Endothelial cell of umbilical vein (primary cell): ENCODE results near the gene HSPG2.

Experiments
- EZH2 ChIP-seq: IDR thresholded peaks from 2 replicates; pipeline ENCODE4 v1.6.1; 2012; ENCODE audit warnings: borderline replicate concordance, low read depth, mild to moderate bottlenecking, moderate library complexity, low read length, inconsistent platforms; ENCODE audit not compliant: severe bottlenecking
- GATA2 ChIP-seq: IDR thresholded peaks from 2 replicates; pipeline ENCODE4 v1.7.0; 2011; ENCODE audit warnings: low read depth, mild to moderate bottlenecking, moderate library complexity, mixed read lengths, low read length; ENCODE audit not compliant: insufficient read length, insufficient read depth
- POLR2A ChIP-seq: IDR thresholded peaks from 2 replicates; pipeline ENCODE4 v1.6.1; 2012; ENCODE audit warnings: low read depth, mild to moderate bottlenecking, control low read depth, low read length
- POLR2AphosphoS5 ChIP-seq: IDR thresholded peaks from 2 replicates; pipeline ENCODE4 v1.6.1; 2012; ENCODE audit warnings: low read depth, mild to moderate bottlenecking, control low read depth, low read length, moderate library complexity; ENCODE audit not compliant: insufficient read depth
- TF ChIP-seq, protein P1 (sequence below), 2 donors: IDR thresholded peaks; 1 replicate in 1 of 2; 2 replicates in 1 of 2; pipeline ENCODE4 v1.5.1; 2011; ENCODE audit warnings: low read length in 2 of 2, mild to moderate bottlenecking in 2 of 2, moderate library complexity in 2 of 2, control low read depth in 1 of 2, inconsistent platforms in 1 of 2, low read depth in 1 of 2; ENCODE audit not compliant: insufficient read depth in 1 of 2; ENCODE audit errors: extremely low read depth in 1 of 2

DNA sequence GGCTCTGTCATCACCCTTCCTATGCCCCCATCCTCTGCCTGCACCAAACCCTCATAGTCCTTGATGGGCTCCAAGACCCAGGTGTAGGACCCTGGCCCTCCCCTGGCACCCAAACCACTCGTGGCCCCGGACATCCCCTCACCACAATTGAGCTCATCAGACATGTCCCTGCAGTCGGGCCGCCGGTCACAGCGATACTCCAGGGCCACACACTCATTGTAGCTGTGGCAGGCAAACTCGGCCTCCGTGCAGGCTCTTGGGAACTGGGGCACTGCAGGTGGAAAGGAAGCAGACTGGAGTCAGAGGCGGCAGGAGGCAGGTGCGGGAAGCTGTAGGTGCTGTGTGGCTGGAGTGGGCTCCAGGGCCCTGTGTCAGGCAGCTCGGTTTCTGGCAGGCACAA is 49.3 kb downstream of the HSPG2 start:
- TF ChIP-seq EZH2: no peak
- TF ChIP-seq, protein P1, sequence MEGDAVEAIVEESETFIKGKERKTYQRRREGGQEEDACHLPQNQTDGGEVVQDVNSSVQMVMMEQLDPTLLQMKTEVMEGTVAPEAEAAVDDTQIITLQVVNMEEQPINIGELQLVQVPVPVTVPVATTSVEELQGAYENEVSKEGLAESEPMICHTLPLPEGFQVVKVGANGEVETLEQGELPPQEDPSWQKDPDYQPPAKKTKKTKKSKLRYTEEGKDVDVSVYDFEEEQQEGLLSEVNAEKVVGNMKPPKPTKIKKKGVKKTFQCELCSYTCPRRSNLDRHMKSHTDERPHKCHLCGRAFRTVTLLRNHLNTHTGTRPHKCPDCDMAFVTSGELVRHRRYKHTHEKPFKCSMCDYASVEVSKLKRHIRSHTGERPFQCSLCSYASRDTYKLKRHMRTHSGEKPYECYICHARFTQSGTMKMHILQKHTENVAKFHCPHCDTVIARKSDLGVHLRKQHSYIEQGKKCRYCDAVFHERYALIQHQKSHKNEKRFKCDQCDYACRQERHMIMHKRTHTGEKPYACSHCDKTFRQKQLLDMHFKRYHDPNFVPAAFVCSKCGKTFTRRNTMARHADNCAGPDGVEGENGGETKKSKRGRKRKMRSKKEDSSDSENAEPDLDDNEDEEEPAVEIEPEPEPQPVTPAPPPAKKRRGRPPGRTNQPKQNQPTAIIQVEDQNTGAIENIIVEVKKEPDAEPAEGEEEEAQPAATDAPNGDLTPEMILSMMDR (IDR thresholded peaks at IDR 0.05; ENCODE audit: extremely low read depth in 1 of 2, insufficient read depth in 1 of 2, low read depth in 1 of 2, low read length in 2 of 2): no peak
- no peak for TF ChIP-seq POLR2A
- no peak for TF ChIP-seq POLR2AphosphoS5
- TF ChIP-seq GATA2: no peak
